GM13976 (cell line): ENCODE results near the gene ZNF155.

Source experiments
- DNase-seq: peaks from one replicate; pipeline ENCODE4 v3.0.0; 2012; ENCODE audit warnings: low spot score
- CTCF ChIP-seq: IDR thresholded peaks from 2 replicates; pipeline ENCODE4 v1.5.1; 2012; ENCODE audit warnings: borderline replicate concordance, mild to moderate bottlenecking; ENCODE audit not compliant: insufficient read depth; ENCODE audit errors: extremely low read depth, missing control alignments, control extremely low read depth
- in situ Hi-C: fragments of 300-500 bp; cut with MboI; formaldehyde crosslinking; loops from one replicate; pipeline ENCODE4 v1.12.0; 2022; ENCODE audit warnings: low sequenced_read_pairs, mixed read lengths, inconsistent platforms; ENCODE audit not compliant: unreplicated experiment

ZNF155 gene

GRCh38 chr19:44025217-44025936 is 41.4 kb downstream of the ZNF155 start, which contains the start of gene ZNF222:
ZNF222 (plus strand) TSS chr19:44025379; CDS start chr19:44025437, 58 bp downstream.
- no peak for TF ChIP-seq CTCF
- DNase-seq, result peak; percentile 81
- in situ Hi-C loops, result no loop called here

GRCh38 chr19:44026622-44027021 is 42.6 kb downstream of the ZNF155 start:
- no peak for TF ChIP-seq CTCF
- no peak for DNase-seq
- in situ Hi-C loops, result no loop called here

- in situ Hi-C loops, result no loop called here
- no peak for DNase-seq
- no peak for TF ChIP-seq CTCF
Observed at GRCh38 chr19:44032001-44032610, 48.1 kb downstream of the ZNF155 start.

GRCh38 chr19:44042147-44042546 is 58.2 kb downstream of the ZNF155 start:
- in situ Hi-C loops, result no loop called here
- no peak for DNase-seq
- no peak for TF ChIP-seq CTCF
